Osteocyte (in vitro differentiated cells): Measurements from ENCODE around the gene SESTD1. TPM values are rescaled to one million over a fixed set of nuclear protein-coding genes. Genes with fewer than 3 reads are reported as not detected.

Experiments
- DNase-seq: peaks from one replicate; pipeline ENCODE4 v3.0.0; 2021; ENCODE audit warnings: mixed read lengths; ENCODE audit not compliant: unreplicated experiment; ENCODE audit errors: extremely low spot score
- H3K27ac Mint-ChIP-seq: one replicate; pipeline ENCODE4 v1.8.0; 2021; ENCODE audit warnings: mild to moderate bottlenecking, mixed read lengths; ENCODE audit not compliant: unreplicated experiment
- H3K27me3 Mint-ChIP-seq: one replicate; pipeline ENCODE4 v1.8.0; 2021; ENCODE audit warnings: mixed read lengths; ENCODE audit not compliant: unreplicated experiment
- H3K36me3 Mint-ChIP-seq: one replicate; pipeline ENCODE4 v1.8.0; 2021; ENCODE audit warnings: mixed read lengths; ENCODE audit not compliant: unreplicated experiment
- H3K4me1 Mint-ChIP-seq: one replicate; pipeline ENCODE4 v1.8.0; 2021; ENCODE audit warnings: mixed read lengths; ENCODE audit not compliant: unreplicated experiment
- H3K4me3 Mint-ChIP-seq: one replicate; pipeline ENCODE4 v1.8.0; 2021; ENCODE audit warnings: mild to moderate bottlenecking, moderate library complexity, mixed read lengths; ENCODE audit not compliant: unreplicated experiment
- H3K9me3 Mint-ChIP-seq: one replicate; pipeline ENCODE4 v1.8.0; 2021; ENCODE audit warnings: mixed read lengths; ENCODE audit not compliant: unreplicated experiment
- total RNA-seq: library from RNA; stranded (reverse); gene quantifications from 2 replicates; pipeline ENCODE4 v1.2.1, GENCODE V29; 2021
- TF ChIP-seq, protein P1 (sequence below): fragments of 200-600 bp; sonication (generic); IDR thresholded peaks from 2 replicates; pipeline ENCODE4 v1.5.0; 2021; ENCODE audit warnings: antibody characterized with exemption, mild to moderate bottlenecking, moderate library complexity

Gene SESTD1
- total RNA-seq, 1 donor from 2014 or later, result 99.1 TPM

DNA sequence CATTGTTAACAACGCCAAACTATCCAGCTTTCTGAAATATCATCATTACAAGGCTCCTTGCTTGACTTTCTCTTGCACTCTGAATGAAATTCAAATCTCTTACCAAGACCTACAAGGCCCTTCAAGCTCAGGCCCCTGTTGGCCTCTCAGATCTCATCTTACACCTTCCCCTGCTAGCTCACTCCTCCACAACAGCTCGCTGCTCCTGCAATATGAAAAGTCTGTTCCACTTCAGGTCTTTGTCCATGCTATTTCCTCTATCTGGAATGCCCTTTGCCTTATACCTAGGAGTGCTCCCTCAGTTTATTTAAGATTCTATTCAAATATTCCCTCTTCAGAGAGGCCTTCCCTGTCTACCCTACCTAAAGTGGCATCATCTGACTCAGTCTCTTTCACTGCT lies 91.7 kb downstream of the SESTD1 start:
- Mint-ChIP-seq H3K4me1 (no peaks in the 10 kb centered on the region), H3K27ac (no peak overlapping the region), H3K9me3 (no peaks in the 10 kb centered on the region), H3K36me3 (peaks cover 44% of the 10 kb centered on the region), H3K4me3 (no peak overlapping the region), H3K27me3 (no peaks in the 10 kb centered on the region)
- DNase-seq, result no peak
- TF ChIP-seq, protein P1, sequence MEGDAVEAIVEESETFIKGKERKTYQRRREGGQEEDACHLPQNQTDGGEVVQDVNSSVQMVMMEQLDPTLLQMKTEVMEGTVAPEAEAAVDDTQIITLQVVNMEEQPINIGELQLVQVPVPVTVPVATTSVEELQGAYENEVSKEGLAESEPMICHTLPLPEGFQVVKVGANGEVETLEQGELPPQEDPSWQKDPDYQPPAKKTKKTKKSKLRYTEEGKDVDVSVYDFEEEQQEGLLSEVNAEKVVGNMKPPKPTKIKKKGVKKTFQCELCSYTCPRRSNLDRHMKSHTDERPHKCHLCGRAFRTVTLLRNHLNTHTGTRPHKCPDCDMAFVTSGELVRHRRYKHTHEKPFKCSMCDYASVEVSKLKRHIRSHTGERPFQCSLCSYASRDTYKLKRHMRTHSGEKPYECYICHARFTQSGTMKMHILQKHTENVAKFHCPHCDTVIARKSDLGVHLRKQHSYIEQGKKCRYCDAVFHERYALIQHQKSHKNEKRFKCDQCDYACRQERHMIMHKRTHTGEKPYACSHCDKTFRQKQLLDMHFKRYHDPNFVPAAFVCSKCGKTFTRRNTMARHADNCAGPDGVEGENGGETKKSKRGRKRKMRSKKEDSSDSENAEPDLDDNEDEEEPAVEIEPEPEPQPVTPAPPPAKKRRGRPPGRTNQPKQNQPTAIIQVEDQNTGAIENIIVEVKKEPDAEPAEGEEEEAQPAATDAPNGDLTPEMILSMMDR, result no peak

DNA sequence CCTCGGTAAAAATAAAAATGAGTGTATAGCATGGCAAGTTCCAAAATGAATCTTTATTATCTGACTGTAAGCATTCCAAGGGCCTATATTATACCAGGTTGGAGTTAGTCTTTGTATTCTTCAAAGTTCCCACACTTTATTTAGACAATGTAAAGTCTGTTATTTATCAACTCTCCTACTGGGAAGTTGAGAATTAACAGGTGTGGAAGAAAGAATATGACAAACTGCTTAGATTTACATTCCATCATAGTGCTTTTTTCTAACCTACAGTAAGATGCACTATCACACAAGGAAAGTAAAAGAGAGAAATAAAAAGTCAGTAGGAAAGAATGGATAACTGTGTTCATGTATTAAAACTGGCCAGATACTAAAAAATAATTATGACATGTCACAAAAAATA lies 93.3 kb downstream of the SESTD1 start:
- TF ChIP-seq, protein P1, result no peak
- no peaks in the 10 kb centered on the region for H3K27me3 Mint-ChIP-seq
- H3K36me3 Mint-ChIP-seq, result peaks cover 45% of the 10 kb centered on the region
- DNase-seq, result no peak
- H3K27ac Mint-ChIP-seq, result no peak overlapping the region
- H3K9me3 Mint-ChIP-seq, result no peaks in the 10 kb centered on the region
- H3K4me3 Mint-ChIP-seq, result no peak overlapping the region
- no peaks in the 10 kb centered on the region for H3K4me1 Mint-ChIP-seq

DNA sequence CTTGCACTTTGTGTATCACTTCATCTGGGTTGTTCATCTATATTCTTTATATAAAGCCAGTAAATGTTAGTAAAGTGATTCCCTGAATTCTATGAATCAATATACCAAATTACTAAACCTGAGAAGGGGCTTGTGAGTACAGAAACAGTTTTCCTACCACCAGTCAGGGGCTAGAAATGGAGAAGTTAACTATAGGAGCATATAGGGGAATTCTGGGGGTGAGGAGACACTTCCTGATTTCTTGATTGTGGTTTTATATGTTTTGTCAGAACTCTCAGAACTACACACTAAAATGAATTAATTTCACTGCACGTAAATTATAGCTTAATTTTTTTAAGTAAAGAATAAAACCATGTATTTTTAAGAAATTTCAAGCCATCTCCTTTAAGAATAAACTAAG lies 93.7 kb downstream of the SESTD1 start:
- Mint-ChIP-seq H3K9me3 (no peaks in the 10 kb centered on the region), H3K4me1 (no peaks in the 10 kb centered on the region), H3K27me3 (no peaks in the 10 kb centered on the region), H3K27ac (no peak overlapping the region), H3K36me3 (peaks cover 45% of the 10 kb centered on the region), H3K4me3 (no peak overlapping the region)
- no peak for DNase-seq
- TF ChIP-seq, protein P1, result no peak

DNA sequence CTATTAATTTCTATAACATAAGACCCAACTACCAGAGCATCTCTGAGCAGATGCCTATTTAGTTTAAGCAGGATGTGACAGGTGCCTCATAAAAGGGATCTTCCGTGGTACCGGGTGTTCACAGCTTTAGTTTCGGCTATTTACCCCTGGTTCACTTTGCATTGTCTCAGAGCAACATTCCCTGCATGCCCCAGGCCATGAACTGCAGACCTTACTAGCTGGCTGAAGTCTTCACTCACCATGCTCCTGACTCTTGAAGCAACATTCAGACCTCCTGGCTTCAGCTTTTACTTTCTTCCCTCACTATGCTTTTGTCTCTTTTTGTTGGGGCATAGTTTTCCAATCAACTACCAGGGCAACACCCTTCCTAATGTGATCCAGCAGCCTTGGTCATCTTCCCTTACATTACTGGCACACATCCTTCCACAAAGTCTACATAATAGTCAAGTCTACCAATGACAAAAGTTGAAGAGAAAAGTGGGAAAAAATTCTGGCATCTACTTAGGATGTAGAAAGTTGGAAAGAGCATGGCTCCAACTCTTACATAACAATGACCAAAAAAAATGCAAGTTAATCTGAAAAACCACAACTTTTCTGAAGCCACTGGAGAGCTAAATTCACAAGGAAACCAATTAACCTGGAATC lies 99.2 kb downstream of the SESTD1 start:
- H3K9me3 Mint-ChIP-seq, result no peaks in the 10 kb centered on the region
- TF ChIP-seq, protein P1, result no peak
- DNase-seq, result no peak

DNA sequence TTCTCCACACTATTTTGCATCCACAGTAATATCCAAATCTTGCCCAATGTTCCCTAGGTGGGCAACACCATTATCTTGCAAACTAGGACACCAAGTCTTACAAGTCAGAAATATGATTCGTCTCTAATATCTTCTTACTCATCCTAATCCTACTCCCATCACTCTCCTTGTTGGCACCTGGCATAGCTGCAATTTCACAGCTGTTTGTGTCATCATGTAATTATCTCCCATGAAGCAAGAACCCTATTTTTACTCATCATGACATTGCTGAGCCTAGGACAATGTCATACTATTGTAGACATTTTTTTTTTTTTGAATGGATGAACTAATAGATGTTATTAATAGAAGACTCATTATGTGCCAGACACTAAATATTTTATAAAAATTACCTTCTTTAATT lies 123.4 kb downstream of the SESTD1 start:
- Mint-ChIP-seq H3K4me3 (no peak overlapping the region), H3K27me3 (no peaks in the 10 kb centered on the region), H3K4me1 (peaks cover 3% of the 10 kb centered on the region), H3K9me3 (no peaks in the 10 kb centered on the region), H3K36me3 (peaks cover 11% of the 10 kb centered on the region), H3K27ac (no peak overlapping the region)
- DNase-seq, result no peak
- TF ChIP-seq, protein P1, result no peak

More for the DNA sequence above, 99.2 kb downstream of the SESTD1 start:
- Mint-ChIP-seq H3K4me3 (no peak overlapping the region), H3K4me1 (no peaks in the 10 kb centered on the region), H3K27me3 (no peaks in the 10 kb centered on the region), H3K27ac (no peak overlapping the region), H3K36me3 (peaks cover 38% of the 10 kb centered on the region)
